Kidney epithelial cell (primary cell): ENCODE results near the gene TTC32. TPM values are rescaled to one million over a fixed set of nuclear protein-coding genes. Genes with fewer than 3 reads are reported as not detected.

ENCODE experiments used
- DNase-seq: peaks from one replicate; pipeline ENCODE4 v3.0.0-alpha.2; 2010; ENCODE audit warnings: low read depth
- H3K27me3 ChIP-seq: 2 replicates; pipeline ENCODE4 v1.6.0; 2011; ENCODE audit warnings: low read length; ENCODE audit not compliant: control insufficient read depth, insufficient read depth
- H3K36me3 ChIP-seq: 2 replicates; pipeline ENCODE4 v1.5.1; 2011; ENCODE audit warnings: low read length; ENCODE audit not compliant: control insufficient read depth, insufficient read depth
- H3K4me3 ChIP-seq: 2 replicates; pipeline ENCODE4 v1.5.1; 2011; ENCODE audit warnings: low read depth, mild to moderate bottlenecking, control low read depth, low read length
- CTCF ChIP-seq: IDR thresholded peaks from 2 replicates; pipeline ENCODE4 v1.5.1; 2011; ENCODE audit warnings: mild to moderate bottlenecking, moderate library complexity, low read length, control low read depth, inconsistent platforms; ENCODE audit not compliant: insufficient read depth, poor library complexity, severe bottlenecking
- total RNA-seq: library from RNA; depleted of rRNA; stranded (reverse); fragments of >200 nt; gene quantifications from 2 replicates; pipeline ENCODE4 v1.2.3, GENCODE V29; 2015

TTC32 gene
- total RNA-seq, 1 donor from 2014 or later, result 2.8 TPM

- Histone ChIP-seq H3K36me3 (no peaks in the 10 kb centered on the region), H3K27me3 (no peaks in the 10 kb centered on the region), H3K4me3 (no peak overlapping the region)
- DNase-seq, result no peak
- no peak for TF ChIP-seq CTCF
Observed at GRCh38 chr2:19857806-19858205, 44.0 kb downstream of the TTC32 start.

- no peak for TF ChIP-seq CTCF
- Histone ChIP-seq H3K4me3 (no peak overlapping the region), H3K36me3 (no peaks in the 10 kb centered on the region), H3K27me3 (no peaks in the 10 kb centered on the region)
- DNase-seq, result no peak
Observed at GRCh38 chr2:19857100-19857499, 44.7 kb downstream of the TTC32 start.

- no peak overlapping the region for H3K4me3 ChIP-seq
- no peaks in the 10 kb centered on the region for H3K27me3 ChIP-seq
- H3K36me3 ChIP-seq, result no peaks in the 10 kb centered on the region
- TF ChIP-seq CTCF, result no peak
- no peak for DNase-seq
Observed at GRCh38 chr2:19855542-19856431, 46.0 kb downstream of the TTC32 start.

- Histone ChIP-seq H3K36me3 (no peaks in the 10 kb centered on the region), H3K4me3 (no peak overlapping the region), H3K27me3 (no peaks in the 10 kb centered on the region)
- no peak for DNase-seq
- no peak for TF ChIP-seq CTCF
Observed at GRCh38 chr2:19854596-19855541, 46.9 kb downstream of the TTC32 start.

- peak; percentile 41 for TF ChIP-seq CTCF
- DNase-seq, result no peak
- Histone ChIP-seq H3K4me3 (no peak overlapping the region), H3K36me3 (no peaks in the 10 kb centered on the region), H3K27me3 (no peaks in the 10 kb centered on the region)
Observed at GRCh38 chr2:19851116-19851695, 50.6 kb downstream of the TTC32 start.
